GM10266 (cell line): Measurements from ENCODE around the gene PRKN.
"Not testable (repeated sequence)": the region's sequence is repeated elsewhere in the genome, so short reads cannot be mapped to it uniquely, and the experiment has no call there.

Source experiments
- DNase-seq: peaks from one replicate; pipeline ENCODE4 v3.0.0; 2012; ENCODE audit errors: extremely low spot score
- CTCF ChIP-seq: IDR thresholded peaks from 2 replicates; pipeline ENCODE4 v1.5.1; 2012; ENCODE audit warnings: mild to moderate bottlenecking, low read depth; ENCODE audit not compliant: control insufficient read depth, insufficient read depth; ENCODE audit errors: missing control alignments

Gene PRKN

GRCh38 chr6:161313940-161314509, 1413.5 kb downstream of the PRKN start:
- no peak for TF ChIP-seq CTCF
- no peak for DNase-seq

GRCh38 chr6:161313475-161313874, 1414.1 kb downstream of the PRKN start:
- DNase-seq, result not testable (repeated sequence)

GRCh38 chr6:161309774-161310173, 1417.8 kb downstream of the PRKN start:
- not testable (repeated sequence) for DNase-seq

GRCh38 chr6:161308075-161308655, 1419.4 kb downstream of the PRKN start:
- no peak for TF ChIP-seq CTCF
- no peak for DNase-seq

- DNase-seq, result no peak
- TF ChIP-seq CTCF, result no peak
These were observed 1421.7 kb downstream of the PRKN start for GRCh38 chr6:161305860-161306259.

GRCh38 chr6:161303628-161304340, 1423.8 kb downstream of the PRKN start:
- no peak for DNase-seq
- TF ChIP-seq CTCF, result no peak

- no peak for DNase-seq
- no peak for TF ChIP-seq CTCF
These were observed 1424.6 kb downstream of the PRKN start for GRCh38 chr6:161302949-161303348.

GRCh38 chr6:161301338-161301737, 1426.2 kb downstream of the PRKN start:
- no peak for DNase-seq
- no peak for TF ChIP-seq CTCF
